Stimulated activated CD4-positive, alpha-beta T cell treated with anti-CD3 and anti-CD28 coated beads, Interleukin-4, amount 100 ng/mL, for 24 hours (primary cell): ENCODE results near the gene ALDOB.
A peak's percentile ranks its signal among the peaks of the same experiment; 100 is the strongest.

Source experiments
- DNase-seq: peaks from one replicate; pipeline ENCODE4 v3.0.0-alpha.2; 2020

The ALDOB gene

GRCh38 chr9:101455656-101456240 lies 20.2 kb upstream of the ALDOB start:
- no peak for DNase-seq

GRCh38 chr9:101453776-101454570 lies 18.4 kb upstream of the ALDOB start:
- DNase-seq: no peak

- DNase-seq: no peak
Measured at GRCh38 chr9:101451498-101451897, 15.9 kb upstream of the ALDOB start.

- no peak for DNase-seq
Measured at GRCh38 chr9:101450931-101451330, 15.4 kb upstream of the ALDOB start.

- DNase-seq: peak; percentile 33
Measured at GRCh38 chr9:101449071-101449721, 13.6 kb upstream of the ALDOB start.

GRCh38 chr9:101448680-101449070 lies 13.1 kb upstream of the ALDOB start:
- DNase-seq: no peak

- DNase-seq: no peak
Measured at GRCh38 chr9:101446732-101447131, 11.2 kb upstream of the ALDOB start.

- no peak for DNase-seq
Measured at GRCh38 chr9:101445353-101446029, 9.9 kb upstream of the ALDOB start.

- no peak for DNase-seq
Measured at GRCh38 chr9:101443364-101443771, 7.8 kb upstream of the ALDOB start.

- DNase-seq: no peak
Measured at GRCh38 chr9:101442736-101443135, 7.2 kb upstream of the ALDOB start.

- no peak for DNase-seq
Measured at GRCh38 chr9:101442318-101442717, 6.7 kb upstream of the ALDOB start.

GRCh38 chr9:101440714-101441230 lies 5.2 kb upstream of the ALDOB start:
- no peak for DNase-seq

GRCh38 chr9:101438523-101438922 lies 2.9 kb upstream of the ALDOB start:
- DNase-seq: no peak

- DNase-seq: no peak
Measured at GRCh38 chr9:101437806-101438232, 2.2 kb upstream of the ALDOB start.

- DNase-seq: no peak
Measured at GRCh38 chr9:101434998-101435397, 576 bp downstream of the ALDOB start.

- no peak for DNase-seq
Measured at GRCh38 chr9:101433229-101433628, 2.3 kb downstream of the ALDOB start.

GRCh38 chr9:101432740-101433139 lies 2.8 kb downstream of the ALDOB start:
- DNase-seq: no peak

- no peak for DNase-seq
Measured at GRCh38 chr9:101432171-101432570, 3.4 kb downstream of the ALDOB start.

GRCh38 chr9:101429736-101430135 lies 5.8 kb downstream of the ALDOB start:
- DNase-seq: no peak

GRCh38 chr9:101428909-101429308 lies 6.7 kb downstream of the ALDOB start:
- DNase-seq: no peak

GRCh38 chr9:101427957-101428655 lies 7.5 kb downstream of the ALDOB start:
- no peak for DNase-seq

GRCh38 chr9:101427358-101427757 lies 8.2 kb downstream of the ALDOB start:
- DNase-seq: no peak

- no peak for DNase-seq
Measured at GRCh38 chr9:101421653-101422065, 13.9 kb downstream of the ALDOB start.
